Hepatocyte (in vitro differentiated cells): ENCODE data around the gene ARMC2.

Experiments used
- EZH2 ChIP-seq: fragments of 200-600 bp; sonication (generic); IDR thresholded peaks from 2 replicates; pipeline ENCODE4 v1.6.1; 2016; ENCODE audit warnings: antibody characterized with exemption, mild to moderate bottlenecking, borderline replicate concordance
- TF ChIP-seq, protein P1 (sequence below): fragments of 200-600 bp; sonication (generic); IDR thresholded peaks from 2 replicates; pipeline ENCODE4 v1.5.1; 2016; ENCODE audit warnings: antibody characterized with exemption, mild to moderate bottlenecking; ENCODE audit not compliant: poor library complexity

DNA sequence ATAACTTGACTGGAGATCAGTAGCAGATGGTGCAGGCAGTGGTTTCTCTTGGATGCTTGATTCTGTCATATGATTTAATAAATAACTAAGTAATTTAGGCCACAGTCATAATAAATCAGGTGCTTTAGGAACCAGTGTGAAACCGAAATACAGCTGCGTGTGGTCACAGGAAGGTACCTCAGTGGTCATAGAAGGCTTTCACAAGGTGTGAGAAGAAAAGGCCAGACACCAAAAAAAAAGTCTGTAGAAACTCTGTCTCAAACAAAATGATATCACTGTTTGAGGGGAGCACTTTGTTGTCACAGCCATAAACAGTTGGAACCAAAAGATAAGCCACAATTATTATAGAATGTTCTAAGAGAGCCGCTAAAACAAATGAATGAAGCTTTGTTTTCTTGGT is 56.5 kb downstream of the ARMC2 start:
- TF ChIP-seq, protein P1, sequence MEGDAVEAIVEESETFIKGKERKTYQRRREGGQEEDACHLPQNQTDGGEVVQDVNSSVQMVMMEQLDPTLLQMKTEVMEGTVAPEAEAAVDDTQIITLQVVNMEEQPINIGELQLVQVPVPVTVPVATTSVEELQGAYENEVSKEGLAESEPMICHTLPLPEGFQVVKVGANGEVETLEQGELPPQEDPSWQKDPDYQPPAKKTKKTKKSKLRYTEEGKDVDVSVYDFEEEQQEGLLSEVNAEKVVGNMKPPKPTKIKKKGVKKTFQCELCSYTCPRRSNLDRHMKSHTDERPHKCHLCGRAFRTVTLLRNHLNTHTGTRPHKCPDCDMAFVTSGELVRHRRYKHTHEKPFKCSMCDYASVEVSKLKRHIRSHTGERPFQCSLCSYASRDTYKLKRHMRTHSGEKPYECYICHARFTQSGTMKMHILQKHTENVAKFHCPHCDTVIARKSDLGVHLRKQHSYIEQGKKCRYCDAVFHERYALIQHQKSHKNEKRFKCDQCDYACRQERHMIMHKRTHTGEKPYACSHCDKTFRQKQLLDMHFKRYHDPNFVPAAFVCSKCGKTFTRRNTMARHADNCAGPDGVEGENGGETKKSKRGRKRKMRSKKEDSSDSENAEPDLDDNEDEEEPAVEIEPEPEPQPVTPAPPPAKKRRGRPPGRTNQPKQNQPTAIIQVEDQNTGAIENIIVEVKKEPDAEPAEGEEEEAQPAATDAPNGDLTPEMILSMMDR = no peak
- TF ChIP-seq EZH2 = no peak
